ENCODE measurements around the gene FAM171A1. TPM values are rescaled to one million over a fixed set of nuclear protein-coding genes. Genes with fewer than 3 reads are reported as not detected.
"Not testable (repeated sequence)": the region's sequence is repeated elsewhere in the genome, so short reads cannot be mapped to it uniquely, and the experiment has no call there.

Gene FAM171A1
- total RNA-seq, 1 experiment from 2014 or later: 26.3 TPM

- Histone ChIP-seq H3K9me3 (no peaks in the 10 kb centered on the region; the same call in none of the 2 replicates), H3K4me1 (no peaks in the 10 kb centered on the region), H3K36me3 (ENCODE audit: control insufficient read depth, insufficient read depth, low read length) (no peaks in the 10 kb centered on the region), H3K27me3 (replicated peaks; ENCODE audit: control insufficient read depth, insufficient read depth, low read length) (no peaks in the 10 kb centered on the region), H3K4me3 (ENCODE audit: low read depth, low read length) (no peak overlapping the region)
- DNase-seq: no peak
- H3K4me1 Mint-ChIP-seq (ENCODE audit: low read depth, unreplicated experiment): no peaks in the 10 kb centered on the region
- no peak overlapping the region for H3K4me3 Mint-ChIP-seq (ENCODE audit: unreplicated experiment)
- no peaks in the 10 kb centered on the region for H3K9me3 Mint-ChIP-seq (ENCODE audit: unreplicated experiment)
- intact Hi-C loops (cut with micrococcal nuclease; ENCODE audit: unreplicated experiment): no loop called here
- BruUV-seq (replicated peaks): no TSS peak
- H3K27me3 Mint-ChIP-seq (ENCODE audit: insufficient read depth, unreplicated experiment): peaks cover 11% of the 10 kb centered on the region
- H3K27ac Mint-ChIP-seq (ENCODE audit: unreplicated experiment): no peak overlapping the region
- ChIA-PET CTCF (no interaction called here), POLR2A (no interaction called here)
- H3K36me3 Mint-ChIP-seq (ENCODE audit: insufficient read depth, unreplicated experiment): no peaks in the 10 kb centered on the region
- TF ChIP-seq CTCF (IDR thresholded peaks at IDR 0.05; ENCODE audit: insufficient read depth in 1 of 2, low read depth in 1 of 2, low read length in 1 of 2, severe bottlenecking in 1 of 2, unreplicated experiment in 1 of 2): no peak
These were observed 34.2 kb upstream of the FAM171A1 start for GRCh38 chr10:15405319-15405718.

- H3K4me1 Mint-ChIP-seq (ENCODE audit: low read depth, unreplicated experiment): no peaks in the 10 kb centered on the region
- H3K27me3 Mint-ChIP-seq (ENCODE audit: insufficient read depth, unreplicated experiment): peaks cover 11% of the 10 kb centered on the region
- POLR2A ChIA-PET: no interaction called here
- TF ChIP-seq CTCF (IDR thresholded peaks at IDR 0.05; ENCODE audit: insufficient read depth in 1 of 2, low read depth in 1 of 2, low read length in 1 of 2, severe bottlenecking in 1 of 2, unreplicated experiment in 1 of 2): no peak
- no peak overlapping the region for H3K4me3 Mint-ChIP-seq (ENCODE audit: unreplicated experiment)
- H3K9me3 Mint-ChIP-seq (ENCODE audit: unreplicated experiment): no peaks in the 10 kb centered on the region
- Histone ChIP-seq H3K9me3 (no peaks in the 10 kb centered on the region; the same call in none of the 2 replicates), H3K27me3 (replicated peaks; ENCODE audit: control insufficient read depth, insufficient read depth, low read length) (no peaks in the 10 kb centered on the region), H3K4me1 (no peaks in the 10 kb centered on the region), H3K4me3 (ENCODE audit: low read depth, low read length) (no peak overlapping the region), H3K36me3 (ENCODE audit: control insufficient read depth, insufficient read depth, low read length) (no peaks in the 10 kb centered on the region)
- BruUV-seq (replicated peaks): no TSS peak
- intact Hi-C loops (cut with micrococcal nuclease; ENCODE audit: unreplicated experiment): no loop called here
- no peak overlapping the region for H3K27ac Mint-ChIP-seq (ENCODE audit: unreplicated experiment)
- no peaks in the 10 kb centered on the region for H3K36me3 Mint-ChIP-seq (ENCODE audit: insufficient read depth, unreplicated experiment)
- CTCF ChIA-PET: no interaction called here
- DNase-seq: no peak
These were observed 30.3 kb upstream of the FAM171A1 start for GRCh38 chr10:15401382-15401781.

- H3K36me3 ChIP-seq (ENCODE audit: control insufficient read depth, insufficient read depth, low read length); H3K4me3 Mint-ChIP-seq (ENCODE audit: unreplicated experiment); H3K9me3 Mint-ChIP-seq (ENCODE audit: unreplicated experiment); H3K4me1 Mint-ChIP-seq (ENCODE audit: low read depth, unreplicated experiment); BruUV-seq (replicated peaks); H3K27ac Mint-ChIP-seq (ENCODE audit: unreplicated experiment); H3K27me3 Mint-ChIP-seq (ENCODE audit: insufficient read depth, unreplicated experiment); CTCF ChIA-PET; H3K9me3 ChIP-seq; H3K27me3 ChIP-seq (replicated peaks; ENCODE audit: control insufficient read depth, insufficient read depth, low read length); H3K4me1 ChIP-seq; DNase-seq; intact Hi-C loops (cut with micrococcal nuclease; ENCODE audit: unreplicated experiment); H3K36me3 Mint-ChIP-seq (ENCODE audit: insufficient read depth, unreplicated experiment); H3K4me3 ChIP-seq (ENCODE audit: low read depth, low read length); POLR2A ChIA-PET: not testable (repeated sequence)
These were observed 29.4 kb upstream of the FAM171A1 start for GRCh38 chr10:15400461-15400860.

- Mint-ChIP-seq H3K4me3 (ENCODE audit: unreplicated experiment) (no peak overlapping the region), H3K36me3 (ENCODE audit: insufficient read depth, unreplicated experiment) (no peaks in the 10 kb centered on the region), H3K9me3 (ENCODE audit: unreplicated experiment) (no peaks in the 10 kb centered on the region), H3K27ac (ENCODE audit: unreplicated experiment) (no peak overlapping the region), H3K27me3 (ENCODE audit: insufficient read depth, unreplicated experiment) (peaks cover 7% of the 10 kb centered on the region), H3K4me1 (ENCODE audit: low read depth, unreplicated experiment) (no peaks in the 10 kb centered on the region)
- TF ChIP-seq CTCF (IDR thresholded peaks at IDR 0.05; ENCODE audit: insufficient read depth in 1 of 2, low read depth in 1 of 2, low read length in 1 of 2, severe bottlenecking in 1 of 2, unreplicated experiment in 1 of 2): no peak
- intact Hi-C loops (cut with micrococcal nuclease; ENCODE audit: unreplicated experiment): no loop called here
- BruUV-seq (replicated peaks): no TSS peak
- CTCF ChIA-PET: no interaction called here
- H3K27me3 ChIP-seq (replicated peaks; ENCODE audit: control insufficient read depth, insufficient read depth, low read length): no peaks in the 10 kb centered on the region
- H3K9me3 ChIP-seq: no peaks in the 10 kb centered on the region; the same call in 1 of the 2 replicates
- POLR2A ChIA-PET: no interaction called here
- no peak overlapping the region for H3K4me3 ChIP-seq (ENCODE audit: low read depth, low read length)
- no peaks in the 10 kb centered on the region for H3K36me3 ChIP-seq (ENCODE audit: control insufficient read depth, insufficient read depth, low read length)
- H3K4me1 ChIP-seq: no peaks in the 10 kb centered on the region
- no peak for DNase-seq
These were observed 28.1 kb upstream of the FAM171A1 start for GRCh38 chr10:15399060-15399661.
